Measurements from ENCODE around the gene PHOSPHO2.

Gene PHOSPHO2

DNA sequence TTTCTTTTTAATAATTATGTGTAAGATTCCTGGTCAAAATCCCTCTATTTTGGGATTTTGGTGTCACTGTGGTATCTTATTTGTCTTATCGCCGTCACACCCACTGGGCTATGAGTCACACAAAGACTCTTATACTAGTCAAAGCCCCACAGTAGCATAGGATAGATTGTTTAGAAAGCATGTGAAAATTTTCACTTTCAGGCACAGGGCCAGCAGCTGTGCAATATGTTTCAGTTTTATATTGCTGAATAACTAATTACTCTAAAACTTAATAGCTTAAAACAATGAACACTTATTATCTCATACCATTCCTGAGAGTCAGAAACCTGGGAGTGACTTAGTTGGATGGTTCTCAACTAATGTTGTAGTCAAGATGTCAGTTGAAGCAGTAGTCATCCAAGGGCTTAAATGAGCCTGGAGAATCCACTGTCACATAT is 24.0 kb upstream of the PHOSPHO2 start:
- no peak overlapping the region for H3K4me3 ChIP-seq (ENCODE audit: low read depth, low read length)
- TF ChIP-seq, protein P1, sequence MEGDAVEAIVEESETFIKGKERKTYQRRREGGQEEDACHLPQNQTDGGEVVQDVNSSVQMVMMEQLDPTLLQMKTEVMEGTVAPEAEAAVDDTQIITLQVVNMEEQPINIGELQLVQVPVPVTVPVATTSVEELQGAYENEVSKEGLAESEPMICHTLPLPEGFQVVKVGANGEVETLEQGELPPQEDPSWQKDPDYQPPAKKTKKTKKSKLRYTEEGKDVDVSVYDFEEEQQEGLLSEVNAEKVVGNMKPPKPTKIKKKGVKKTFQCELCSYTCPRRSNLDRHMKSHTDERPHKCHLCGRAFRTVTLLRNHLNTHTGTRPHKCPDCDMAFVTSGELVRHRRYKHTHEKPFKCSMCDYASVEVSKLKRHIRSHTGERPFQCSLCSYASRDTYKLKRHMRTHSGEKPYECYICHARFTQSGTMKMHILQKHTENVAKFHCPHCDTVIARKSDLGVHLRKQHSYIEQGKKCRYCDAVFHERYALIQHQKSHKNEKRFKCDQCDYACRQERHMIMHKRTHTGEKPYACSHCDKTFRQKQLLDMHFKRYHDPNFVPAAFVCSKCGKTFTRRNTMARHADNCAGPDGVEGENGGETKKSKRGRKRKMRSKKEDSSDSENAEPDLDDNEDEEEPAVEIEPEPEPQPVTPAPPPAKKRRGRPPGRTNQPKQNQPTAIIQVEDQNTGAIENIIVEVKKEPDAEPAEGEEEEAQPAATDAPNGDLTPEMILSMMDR (IDR thresholded peaks at IDR 0.05; ENCODE audit: borderline replicate concordance, insufficient read depth, low read depth, low read length) = no peak

DNA sequence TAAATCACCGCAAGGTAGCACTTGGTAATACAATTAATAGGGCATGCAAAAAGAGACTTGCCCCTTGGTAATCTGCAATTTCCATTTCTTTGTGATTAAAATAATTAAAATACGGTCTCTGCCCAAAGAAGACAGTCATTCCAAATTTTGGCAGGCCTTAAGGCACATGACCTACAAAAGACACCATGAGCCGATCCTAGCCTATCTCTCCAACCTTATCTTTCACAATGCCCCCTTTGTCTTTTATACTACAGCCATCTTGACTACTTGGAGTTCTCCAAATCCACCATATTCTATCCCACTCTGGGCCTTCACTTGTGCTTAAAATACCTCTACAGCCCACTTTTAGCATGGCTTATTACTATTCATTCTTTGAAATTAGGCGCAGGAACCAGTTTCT is 23.3 kb upstream of the PHOSPHO2 start:
- H3K4me3 ChIP-seq (ENCODE audit: low read depth, low read length) = no peak overlapping the region
- TF ChIP-seq, protein P1 (IDR thresholded peaks at IDR 0.05; ENCODE audit: borderline replicate concordance, insufficient read depth, low read depth, low read length) = no peak

DNA sequence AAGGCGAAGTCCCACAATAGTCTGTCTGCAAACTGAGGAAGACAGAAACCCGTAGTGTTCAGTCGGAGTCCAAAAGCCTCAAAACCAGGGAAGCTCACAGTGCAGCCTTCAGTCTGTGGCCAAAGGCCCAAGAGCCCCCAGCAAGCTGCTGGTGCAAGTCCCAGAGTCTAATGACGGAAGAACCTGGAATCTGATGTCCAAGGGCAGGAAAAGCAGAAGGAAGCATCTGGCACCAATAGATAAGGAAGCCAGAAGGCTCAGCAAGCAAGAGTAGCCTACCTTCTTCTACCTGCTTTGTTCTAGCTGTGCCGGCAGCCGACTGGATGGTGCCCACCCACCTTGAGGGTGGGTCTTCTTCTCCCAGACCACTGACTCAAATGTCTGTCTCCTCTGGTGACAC is 21.9 kb upstream of the PHOSPHO2 start:
- TF ChIP-seq, protein P1 (IDR thresholded peaks at IDR 0.05; ENCODE audit: borderline replicate concordance, insufficient read depth, low read depth, low read length) = no peak
- H3K4me3 ChIP-seq (ENCODE audit: low read depth, low read length) = no peak overlapping the region

DNA sequence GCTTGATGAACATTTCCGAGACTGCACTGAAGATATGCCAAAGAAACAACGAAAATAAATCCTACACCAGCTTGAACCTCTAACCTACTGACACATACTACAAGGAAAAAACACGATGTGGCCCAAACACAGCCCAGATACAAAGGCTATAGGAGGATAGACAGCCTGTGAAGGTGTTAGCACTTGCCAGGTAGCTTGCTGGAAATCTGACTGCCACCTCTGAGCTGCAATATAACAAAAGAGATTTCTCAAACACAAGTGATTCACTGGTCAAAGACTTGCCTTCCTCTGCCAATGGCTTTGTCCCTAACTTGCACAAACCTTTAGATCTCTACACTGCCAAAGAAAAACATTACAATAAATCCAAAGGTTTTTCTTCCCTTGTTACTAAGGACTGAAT is 21.2 kb upstream of the PHOSPHO2 start:
- TF ChIP-seq, protein P1 (IDR thresholded peaks at IDR 0.05; ENCODE audit: borderline replicate concordance, insufficient read depth, low read depth, low read length) = no peak

DNA sequence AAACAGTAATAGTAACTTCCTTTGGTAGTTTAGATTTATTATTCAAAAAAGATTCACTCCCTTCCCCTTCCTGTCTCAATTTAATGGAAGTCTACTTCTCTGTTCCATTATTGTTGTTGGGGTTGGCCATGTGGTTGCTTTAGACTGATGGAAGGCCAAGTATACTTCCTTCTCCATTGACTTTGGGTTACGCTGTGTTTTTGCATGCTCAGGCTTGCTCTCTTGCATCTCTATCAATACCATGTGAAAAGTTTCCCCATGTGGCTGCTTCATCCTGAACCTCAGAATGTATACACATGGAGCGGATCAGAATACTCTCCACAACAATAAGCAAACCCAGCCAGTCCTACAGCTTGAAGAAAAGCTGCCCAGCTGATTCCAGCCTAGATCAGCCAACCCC is 20.3 kb upstream of the PHOSPHO2 start:
- H3K4me3 ChIP-seq (ENCODE audit: low read depth, low read length) = no peak overlapping the region
- TF ChIP-seq, protein P1 (IDR thresholded peaks at IDR 0.05; ENCODE audit: borderline replicate concordance, insufficient read depth, low read depth, low read length) = no peak

More for the DNA sequence above, 21.2 kb upstream of the PHOSPHO2 start:
- H3K4me3 ChIP-seq (ENCODE audit: low read depth, low read length) = no peak overlapping the region

DNA sequence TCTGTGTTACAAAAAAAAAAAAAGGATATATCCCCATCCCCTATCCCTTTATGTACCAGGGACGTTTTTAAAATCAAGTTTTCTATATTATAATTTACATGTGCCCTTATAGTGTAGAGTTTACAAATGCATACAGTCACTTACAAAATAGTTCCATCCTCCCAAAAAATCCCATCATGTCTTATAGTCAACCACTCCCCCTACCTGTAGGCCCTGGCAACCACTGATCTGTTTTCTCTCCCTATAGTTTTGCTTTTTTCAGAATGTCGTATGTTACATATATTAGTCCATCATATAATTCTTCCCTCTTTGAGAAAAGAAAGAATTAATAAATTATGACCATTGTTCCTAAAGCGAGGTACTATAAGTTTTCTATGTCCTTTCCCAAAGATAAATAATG is 17.9 kb upstream of the PHOSPHO2 start:
- TF ChIP-seq, protein P1 (IDR thresholded peaks at IDR 0.05; ENCODE audit: borderline replicate concordance, insufficient read depth, low read depth, low read length) = peak; percentile 35; the same call in 1 of the 2 replicates
- no peak overlapping the region for H3K4me3 ChIP-seq (ENCODE audit: low read depth, low read length)

DNA sequence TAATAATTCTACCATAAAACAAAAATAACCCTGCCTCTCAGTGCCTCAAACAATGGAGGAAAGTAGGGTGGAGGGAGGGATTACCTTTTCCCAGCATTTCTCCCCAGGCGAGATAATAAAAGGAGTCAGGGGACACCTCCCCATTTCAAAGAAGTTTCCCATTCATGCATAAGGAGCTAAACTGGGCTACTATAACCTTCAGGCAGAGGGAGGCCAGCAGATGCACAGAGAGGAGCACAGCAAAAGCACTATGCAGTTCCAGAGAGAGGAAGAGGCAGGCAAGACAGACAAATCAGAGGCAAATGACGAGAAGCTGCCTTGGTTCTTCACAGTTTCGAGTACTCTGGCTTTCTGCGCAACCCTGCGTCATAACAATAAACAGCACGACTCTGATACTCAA is 17.4 kb upstream of the PHOSPHO2 start:
- TF ChIP-seq, protein P1 (IDR thresholded peaks at IDR 0.05; ENCODE audit: borderline replicate concordance, insufficient read depth, low read depth, low read length) = no peak
- no peak overlapping the region for H3K4me3 ChIP-seq (ENCODE audit: low read depth, low read length)

Data from GM12875 (cell line).